Measurements from ENCODE around the gene PALD1.

The PALD1 gene

DNA sequence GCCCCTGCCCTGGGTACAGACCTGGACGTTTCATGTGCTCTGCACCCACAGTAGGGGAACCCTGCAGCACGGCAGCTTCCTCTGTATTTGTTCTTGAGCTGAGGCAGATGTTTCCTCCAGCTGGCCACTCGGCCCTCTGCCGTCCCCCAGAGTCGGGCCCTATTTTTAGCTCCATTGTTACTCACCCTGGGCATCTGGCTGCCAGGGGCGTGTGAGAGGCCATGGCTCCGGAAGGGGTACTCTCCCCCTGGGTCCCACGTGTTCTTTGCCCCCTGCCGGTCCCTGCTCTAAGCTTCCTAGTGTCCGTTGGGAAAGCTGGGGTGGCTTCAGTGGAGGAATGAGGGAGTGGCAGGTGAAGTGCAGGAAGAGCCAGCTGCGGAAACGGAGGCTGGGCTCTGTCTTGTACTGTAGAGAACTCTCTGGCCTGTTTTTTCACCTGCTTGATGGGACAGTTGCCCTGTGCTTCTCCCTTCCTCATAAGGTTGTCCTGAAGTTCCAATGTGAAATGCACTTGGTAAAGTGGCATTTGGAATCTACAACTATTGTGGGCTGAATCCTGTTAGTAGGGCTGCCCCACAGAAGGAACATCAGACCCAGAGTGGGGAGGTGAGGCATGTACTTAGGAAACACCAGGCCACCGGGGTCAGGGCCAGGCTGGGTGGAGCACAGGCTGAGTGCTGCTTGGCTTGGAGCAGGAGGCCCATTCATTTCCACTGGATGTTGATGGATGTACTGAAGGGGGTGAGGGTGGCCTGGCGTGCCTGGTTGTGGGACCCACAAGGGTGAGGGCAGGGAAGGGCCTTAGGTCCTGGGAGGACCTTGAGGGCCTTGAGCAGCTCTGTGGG is 30.6 kb downstream of the PALD1 start:
- peak overlapping the region; percentile 46 for H3K4me3 ChIP-seq
- TF ChIP-seq CTCF (IDR thresholded peaks at IDR 0.05), result no peak
- H3K27ac ChIP-seq, result peak overlapping the region; percentile 13 to 71
- DNase-seq (ENCODE audit: low spot score), result no peak

DNA sequence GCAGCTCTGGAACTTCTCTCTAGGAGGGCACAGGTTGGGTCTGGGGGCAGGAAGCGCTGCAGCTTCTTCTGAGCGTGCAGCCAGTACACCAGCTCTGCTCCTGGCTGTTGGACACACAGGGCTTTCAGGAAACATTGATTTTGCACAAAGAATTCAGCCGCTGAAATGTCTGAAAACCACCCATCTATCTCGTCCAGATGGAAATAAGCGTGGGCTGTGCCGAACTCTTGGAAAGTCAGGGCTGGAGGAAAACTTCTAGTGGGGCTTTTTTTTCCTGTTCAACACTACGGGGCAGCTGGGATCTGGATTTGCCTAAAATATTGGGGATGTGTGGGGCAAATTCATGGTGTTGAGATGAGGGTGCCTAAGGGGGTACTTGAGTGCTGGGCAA is 31.2 kb downstream of the PALD1 start:
- H3K27ac ChIP-seq, result peak overlapping the region in 1 of 2 donors; percentile 71
- DNase-seq (ENCODE audit: low spot score), result no peak
- TF ChIP-seq CTCF (IDR thresholded peaks at IDR 0.05), result no peak
- no peak overlapping the region for H3K4me3 ChIP-seq

DNA sequence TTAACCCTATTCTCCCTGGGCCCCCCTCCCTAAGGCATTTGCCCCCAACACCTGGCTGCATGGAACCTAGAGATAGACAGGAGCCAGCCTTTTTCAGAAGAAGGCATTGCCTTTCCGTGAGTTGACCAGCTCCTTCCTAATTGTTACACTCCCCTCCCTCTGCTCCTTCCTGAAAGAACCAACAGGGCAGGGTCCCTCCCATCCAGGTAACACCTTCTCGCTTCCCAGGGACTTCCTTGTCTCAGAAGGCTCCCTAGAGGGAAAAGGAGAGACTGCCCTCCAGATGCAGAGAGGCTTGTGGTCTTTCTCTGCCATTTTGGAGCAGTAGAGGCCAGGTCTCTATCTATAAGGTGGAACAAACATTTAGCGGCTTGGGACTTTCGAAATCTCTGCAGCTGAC is 31.9 kb downstream of the PALD1 start:
- Histone ChIP-seq H3K27ac (peak overlapping the region in 1 of 2 donors; percentile 71), H3K4me3 (no peak overlapping the region)
- DNase-seq (ENCODE audit: low spot score), result no peak
- TF ChIP-seq CTCF (IDR thresholded peaks at IDR 0.05), result no peak

DNA sequence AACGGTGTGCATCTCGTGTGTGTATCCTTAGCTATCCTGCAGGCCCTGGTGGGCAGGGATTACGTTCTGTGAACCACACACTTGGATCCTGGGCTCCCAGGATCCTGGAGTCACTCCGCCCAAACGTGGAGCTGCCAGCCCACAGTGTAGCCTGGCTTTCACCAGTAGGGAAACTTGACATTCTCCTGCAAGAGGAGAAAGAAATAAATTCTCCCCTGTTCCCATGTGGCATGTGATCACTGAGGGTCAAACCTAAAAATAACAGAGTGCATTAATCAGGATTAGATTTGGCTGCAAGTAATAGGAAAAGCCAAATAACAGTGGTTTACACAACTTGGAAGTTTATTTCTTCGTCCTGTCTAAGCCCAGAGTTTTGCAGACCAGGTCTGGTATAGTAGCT is 32.3 kb downstream of the PALD1 start:
- DNase-seq (ENCODE audit: low spot score), result no peak
- TF ChIP-seq CTCF (IDR thresholded peaks at IDR 0.05), result no peak
- Histone ChIP-seq H3K27ac (peak overlapping the region in 1 of 2 donors; percentile 6), H3K4me3 (no peak overlapping the region)

- TF ChIP-seq CTCF (IDR thresholded peaks at IDR 0.05), result no peak
- H3K27ac ChIP-seq, result peak overlapping the region in 1 of 2 donors; percentile 15
- DNase-seq (ENCODE audit: low spot score), result no peak
- H3K4me3 ChIP-seq, result no peak overlapping the region
Measured at GRCh38 chr10:70512149-70512639, 33.6 kb downstream of the PALD1 start.

DNA sequence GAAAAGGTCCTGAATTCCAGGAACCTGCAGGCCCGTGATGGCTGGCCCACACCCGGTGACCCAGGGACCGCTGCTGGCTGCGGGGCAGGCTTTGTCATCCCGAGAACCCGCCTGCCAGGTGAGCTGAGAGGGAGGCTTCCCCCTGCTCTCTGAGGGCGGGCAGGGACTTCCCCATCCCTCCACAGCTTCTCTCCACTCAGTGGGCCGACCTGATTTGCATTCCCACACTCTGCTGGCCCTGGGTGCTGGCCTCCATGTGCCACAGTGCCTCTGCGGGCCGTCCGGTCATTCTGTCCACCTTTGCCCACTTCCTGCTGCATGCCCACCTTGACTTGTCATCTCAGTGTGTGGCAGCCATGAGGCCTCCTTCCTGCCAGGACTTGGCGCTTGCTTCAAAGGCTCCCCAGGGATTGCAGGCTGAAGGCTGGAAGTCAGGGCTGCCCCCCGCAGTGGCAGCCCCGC is 35.3 kb downstream of the PALD1 start:
- Histone ChIP-seq H3K27ac (no peak overlapping the region), H3K4me3 (no peak overlapping the region)
- no peak for DNase-seq (ENCODE audit: low spot score)
- no peak for TF ChIP-seq CTCF (IDR thresholded peaks at IDR 0.05)

DNA sequence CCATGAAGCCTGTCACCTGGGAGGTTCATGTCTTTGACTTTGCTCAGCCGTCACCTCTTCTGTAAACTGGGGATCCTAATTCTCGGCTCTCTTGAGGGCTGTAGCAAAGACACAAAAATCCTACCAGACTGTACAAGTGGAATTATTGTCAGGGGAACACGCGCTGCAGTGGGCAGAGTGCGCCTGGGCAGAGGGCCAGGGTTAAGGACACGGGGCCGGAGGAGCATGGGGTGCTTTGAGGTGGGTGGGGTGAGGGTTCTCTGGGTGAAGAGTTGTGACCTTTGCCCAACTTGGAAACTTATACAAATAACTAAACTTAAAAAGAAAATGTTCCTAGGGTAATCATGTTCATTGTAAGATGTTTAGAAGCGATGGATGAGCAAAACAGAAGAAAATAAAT is 36.0 kb downstream of the PALD1 start:
- no peak for TF ChIP-seq CTCF (IDR thresholded peaks at IDR 0.05)
- no peak for DNase-seq (ENCODE audit: low spot score)
- no peak overlapping the region for H3K4me3 ChIP-seq
- no peak overlapping the region for H3K27ac ChIP-seq

Data from coronary artery (tissue), 2 donors.